GM18502 (cell line): ENCODE measurements around the gene ASAH2.
A peak's percentile ranks its signal among the peaks of the same experiment; 100 is the strongest.
"Not testable (repeated sequence)": the region's sequence is repeated elsewhere in the genome, so short reads cannot be mapped to it uniquely, and the experiment has no call there.

Experiments
- ATAC-seq: cut with Tn5 transposase; IDR thresholded peaks from one replicate; pipeline ENCODE4 v1.9.1; 2021; ENCODE audit warnings: mild to moderate bottlenecking; ENCODE audit not compliant: unreplicated experiment, poor library complexity

ASAH2 gene

DNA sequence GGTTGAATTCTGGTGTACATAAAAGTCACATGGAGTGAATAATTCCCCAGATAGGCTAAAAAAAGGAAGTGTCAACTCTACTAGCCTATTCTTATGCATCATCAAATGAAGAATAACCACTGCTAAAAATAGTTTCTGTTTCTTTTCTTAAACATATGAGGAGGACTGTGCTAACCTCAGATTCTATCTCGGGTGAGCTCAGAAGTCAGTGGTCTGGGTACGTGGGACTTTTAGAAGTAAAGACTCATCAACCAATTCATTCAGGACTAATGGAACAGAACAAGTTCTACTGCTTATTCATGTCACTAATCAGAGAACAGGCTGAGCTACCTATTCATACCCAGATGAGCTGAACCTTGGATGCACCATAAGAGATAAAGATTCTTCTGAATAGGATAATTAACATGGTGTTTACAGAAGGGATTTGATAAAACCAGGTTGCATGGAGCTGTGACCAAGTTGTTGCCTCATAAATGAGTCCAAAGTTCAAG, 9.5 kb upstream of the ASAH2 start:
- peak; percentile 99 for ATAC-seq

DNA sequence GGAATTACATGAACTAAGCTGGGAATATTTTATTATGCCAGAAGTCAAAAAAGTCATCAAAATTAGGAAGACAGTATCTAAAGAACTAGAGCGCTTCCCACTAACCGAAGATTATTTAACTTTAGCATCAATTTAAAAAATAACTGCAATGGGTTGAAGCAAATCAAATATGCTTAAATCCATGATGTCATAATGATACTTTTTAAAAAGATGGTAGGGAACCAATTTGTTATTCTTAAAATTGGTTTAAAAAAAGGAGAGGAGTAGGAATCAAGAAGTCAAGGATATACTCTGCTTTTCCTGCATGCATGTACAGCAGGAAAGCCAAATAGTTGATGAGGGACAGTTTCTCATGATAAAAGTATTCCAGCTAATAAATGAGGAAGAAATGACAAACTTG, 3.2 kb upstream of the ASAH2 start:
- no peak for ATAC-seq

DNA sequence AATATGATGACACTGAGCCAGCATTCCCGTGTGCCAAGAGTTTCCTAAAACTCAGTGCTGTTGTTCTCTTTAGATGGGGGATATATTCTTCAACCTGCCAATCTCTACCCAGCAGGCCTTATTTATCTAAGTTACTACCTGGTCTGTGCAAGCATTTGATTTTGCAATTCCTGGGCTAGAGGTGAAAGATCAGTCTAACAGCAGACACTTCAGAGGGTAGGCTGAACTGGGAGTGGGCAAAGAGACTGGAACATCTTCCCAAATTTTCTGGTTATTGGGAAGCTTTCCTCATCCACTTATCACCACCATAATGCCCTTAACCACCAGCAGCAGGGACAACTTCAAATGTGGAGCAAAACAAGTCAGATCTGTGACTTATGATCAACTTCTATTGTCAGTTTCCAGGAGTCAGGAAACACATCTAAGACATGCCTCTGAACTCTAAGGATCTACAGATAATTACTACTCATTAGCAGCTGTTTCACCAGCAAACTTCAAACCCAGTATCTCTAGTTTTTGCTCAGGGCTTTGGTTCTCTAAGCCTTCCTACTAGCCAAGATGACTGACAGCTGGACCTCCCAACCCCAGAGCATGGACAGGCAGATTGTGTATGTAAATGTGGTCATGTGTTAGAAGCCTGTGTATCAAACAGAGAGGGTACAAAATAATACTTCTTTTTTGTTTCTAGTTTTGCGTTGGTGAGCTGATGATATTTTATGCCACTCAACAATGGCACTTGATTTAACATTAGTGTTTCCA, 1.0 kb downstream of the ASAH2 start:
- no peak for ATAC-seq

DNA sequence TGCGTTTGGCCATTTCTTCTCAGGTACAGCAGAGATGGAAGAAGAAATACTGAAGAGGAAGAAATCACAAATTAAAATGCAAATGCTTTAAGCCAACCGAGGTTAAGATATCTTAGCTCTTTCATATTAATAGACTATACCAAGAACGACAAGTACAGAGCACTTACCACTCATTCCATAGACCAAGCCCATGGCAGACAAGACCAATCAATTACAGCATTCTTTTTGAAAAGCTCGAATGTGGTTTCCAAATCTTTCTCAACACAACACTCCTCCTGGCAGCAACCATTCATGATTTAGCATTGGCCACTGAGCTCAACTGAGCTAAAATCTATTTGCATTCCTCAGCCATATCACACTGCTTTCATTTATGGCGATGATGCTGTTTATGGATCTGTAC, 2.7 kb downstream of the ASAH2 start:
- no peak for ATAC-seq

DNA sequence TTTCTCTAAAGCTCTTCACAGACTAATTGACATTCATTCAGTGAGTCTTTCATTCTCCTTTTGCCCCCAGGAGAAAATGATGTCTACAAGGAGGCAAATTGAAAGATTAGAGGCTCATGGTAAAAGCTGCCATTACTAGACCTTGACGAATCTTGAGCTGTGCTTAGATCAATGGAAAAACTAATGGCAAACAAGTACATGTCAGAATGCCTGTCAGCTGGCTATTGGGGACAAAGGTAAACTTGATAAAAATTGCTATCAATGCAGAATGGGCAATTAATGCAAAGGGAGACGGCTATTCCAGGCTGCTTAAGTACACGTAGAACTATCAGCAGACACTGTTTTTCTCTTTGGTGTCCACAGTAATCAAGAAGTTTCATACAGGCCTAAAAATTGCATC, 3.3 kb downstream of the ASAH2 start:
- ATAC-seq = no peak

DNA sequence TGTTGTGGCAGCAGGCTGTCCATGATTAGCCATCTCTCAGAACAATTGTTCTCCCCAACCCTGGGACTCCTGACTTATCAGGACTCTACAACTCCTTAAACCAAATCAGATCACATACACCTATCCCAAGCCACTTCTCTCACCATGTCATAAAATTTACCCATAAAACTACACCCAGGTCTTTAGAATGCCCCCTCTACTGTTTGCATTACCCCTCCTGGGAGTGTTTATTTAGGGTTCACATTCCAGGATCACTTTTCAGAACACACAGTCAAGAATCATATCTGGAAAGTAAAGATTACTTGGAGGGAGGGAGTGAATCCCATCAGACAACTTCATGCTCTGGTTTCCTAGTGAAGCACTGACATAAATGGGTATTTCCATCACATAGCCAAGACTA, 7.1 kb downstream of the ASAH2 start:
- ATAC-seq = no peak

DNA sequence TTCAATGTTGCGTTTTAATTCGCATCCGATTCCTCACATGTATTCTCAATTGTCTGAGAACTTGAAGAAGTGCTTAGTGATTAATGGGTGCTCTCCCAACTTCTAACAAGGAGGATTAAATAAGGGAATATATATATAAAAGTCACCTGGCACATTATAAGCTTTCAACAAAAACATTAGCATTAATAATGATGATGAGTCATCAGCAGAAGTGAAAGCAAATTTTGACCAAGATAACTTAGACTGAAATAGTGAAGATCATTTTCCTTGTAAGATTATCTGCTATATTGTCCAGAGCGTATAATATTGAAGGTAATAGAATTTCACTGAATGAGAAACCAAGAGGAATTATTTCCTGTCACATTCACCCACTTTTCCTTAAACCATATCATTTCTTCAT, 8.5 kb downstream of the ASAH2 start:
- no peak for ATAC-seq

DNA sequence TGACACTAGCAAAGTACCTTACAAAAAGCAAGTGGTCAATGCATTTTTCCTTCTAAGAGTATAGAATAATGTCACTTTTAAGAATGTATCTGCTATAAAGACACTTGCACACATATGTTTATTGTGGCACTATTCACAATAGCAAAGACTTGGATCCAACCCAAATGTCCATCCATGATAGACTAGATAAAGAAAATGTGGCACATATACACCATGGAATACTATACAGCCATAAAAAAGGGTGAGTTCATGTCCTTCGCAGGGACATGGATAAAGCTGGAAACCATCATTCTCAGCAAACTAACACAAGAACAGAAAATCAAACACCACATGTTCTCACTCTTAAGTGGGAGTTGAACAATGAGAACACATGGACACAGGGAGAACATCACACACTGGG, 9.8 kb downstream of the ASAH2 start:
- not testable (repeated sequence) for ATAC-seq

DNA sequence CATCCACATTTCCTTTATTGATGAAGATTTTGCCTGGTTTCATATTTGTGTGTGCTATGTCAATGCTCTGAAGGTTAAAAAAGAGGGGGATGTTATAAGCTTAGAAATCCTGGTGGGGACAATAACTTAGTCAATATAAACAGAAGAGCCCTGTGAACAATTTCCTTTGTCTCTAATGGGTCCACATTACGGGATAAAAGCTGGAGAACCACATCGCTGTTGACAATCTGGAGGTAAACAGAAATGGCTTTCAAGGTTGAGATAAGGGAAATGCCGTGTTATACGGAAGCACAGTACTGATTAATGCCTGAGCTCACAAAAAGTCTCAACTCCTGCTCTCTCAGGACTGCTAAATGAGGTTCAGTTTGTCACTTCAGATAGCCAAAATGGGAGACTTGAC, 16.8 kb downstream of the ASAH2 start:
- ATAC-seq = no peak

DNA sequence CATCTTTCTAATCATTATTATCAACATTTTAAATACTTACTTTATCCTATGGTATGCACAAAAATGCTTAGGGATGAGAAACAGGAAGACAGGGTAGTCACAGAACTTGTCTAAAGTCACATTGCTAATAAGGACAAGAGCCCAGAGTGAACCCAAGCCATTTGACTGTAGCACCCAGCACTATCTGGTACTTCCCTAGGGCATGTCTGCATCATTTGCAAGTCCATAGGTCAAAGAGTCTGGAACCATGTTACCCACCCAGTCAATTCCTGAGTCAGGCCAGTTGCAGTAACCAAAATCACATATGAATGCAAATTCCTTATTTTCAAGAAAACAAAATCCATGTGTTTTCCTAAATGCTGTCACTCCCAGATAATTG, 19.1 kb downstream of the ASAH2 start:
- no peak for ATAC-seq

DNA sequence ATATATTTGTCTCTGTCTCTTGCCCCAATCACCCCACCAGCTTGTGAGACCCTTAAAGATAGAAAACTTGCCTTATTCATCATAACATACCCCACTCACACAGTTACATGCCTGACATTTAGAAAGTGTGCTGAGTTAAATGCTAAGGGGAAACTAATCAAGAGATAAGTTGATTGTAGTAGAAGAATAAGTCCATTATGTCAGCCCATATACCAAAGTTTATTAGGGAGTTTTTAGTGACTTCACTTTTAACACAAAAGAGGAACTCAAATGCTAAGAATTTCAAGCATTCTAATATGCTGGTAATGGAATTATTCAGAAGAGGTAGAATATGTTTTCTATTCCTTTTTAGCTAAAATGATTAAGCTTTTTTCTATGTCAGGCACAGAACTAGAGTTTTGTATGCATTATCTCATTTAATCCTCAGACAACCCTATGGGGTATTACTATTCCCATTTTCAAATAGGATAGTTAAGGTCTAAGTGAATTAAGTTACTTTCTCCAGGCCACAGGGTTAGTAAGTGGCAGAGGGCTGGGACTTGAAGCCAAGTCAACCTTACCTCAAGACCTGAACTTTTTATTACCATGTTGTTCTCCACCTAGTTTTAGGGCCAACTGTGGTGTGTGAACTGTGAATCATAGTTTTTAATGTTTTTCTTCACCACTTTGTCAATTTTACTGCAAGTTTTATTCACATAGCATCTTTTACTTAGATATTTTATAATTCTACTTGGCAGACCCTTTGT, 19.6 kb downstream of the ASAH2 start:
- ATAC-seq = no peak

DNA sequence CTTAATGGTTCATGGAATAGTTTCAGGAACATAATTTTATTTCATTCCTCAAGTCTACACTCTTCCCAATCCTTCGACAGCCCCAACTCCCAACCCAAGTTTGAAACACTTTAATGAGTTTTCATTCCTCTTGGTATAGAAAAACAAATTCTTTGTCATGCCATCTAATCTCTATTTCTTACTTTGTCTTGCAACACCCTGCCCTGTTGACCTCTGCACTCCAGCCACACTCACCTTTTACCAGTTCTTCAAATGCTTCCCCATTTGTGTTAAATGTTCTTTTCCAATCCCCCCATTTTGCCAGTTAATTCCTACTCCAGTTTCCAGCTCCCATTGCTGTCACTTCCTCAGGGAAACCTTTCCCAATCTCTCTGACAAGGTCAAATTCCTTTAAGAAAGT, 21.9 kb downstream of the ASAH2 start:
- no peak for ATAC-seq

DNA sequence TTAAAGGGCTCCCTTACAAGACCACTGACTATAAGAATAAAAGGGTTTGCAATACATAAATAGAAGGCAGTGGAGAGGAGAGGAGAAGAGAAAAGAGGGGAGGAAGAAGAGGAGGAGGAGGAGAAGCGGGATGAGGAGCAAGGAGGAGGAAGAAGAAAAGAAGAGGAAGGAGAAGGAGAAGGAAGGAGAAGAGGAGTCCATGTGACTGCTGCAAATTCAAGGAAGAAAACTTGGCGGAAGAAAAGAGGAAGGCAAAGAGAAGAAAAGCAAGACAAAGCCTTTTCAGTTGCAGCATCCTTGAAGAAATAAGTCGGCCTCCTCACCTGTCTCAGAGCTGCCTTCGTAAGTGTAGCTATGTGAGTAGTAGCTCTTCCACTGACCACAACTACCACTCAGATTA, 22.6 kb downstream of the ASAH2 start:
- no peak for ATAC-seq

DNA sequence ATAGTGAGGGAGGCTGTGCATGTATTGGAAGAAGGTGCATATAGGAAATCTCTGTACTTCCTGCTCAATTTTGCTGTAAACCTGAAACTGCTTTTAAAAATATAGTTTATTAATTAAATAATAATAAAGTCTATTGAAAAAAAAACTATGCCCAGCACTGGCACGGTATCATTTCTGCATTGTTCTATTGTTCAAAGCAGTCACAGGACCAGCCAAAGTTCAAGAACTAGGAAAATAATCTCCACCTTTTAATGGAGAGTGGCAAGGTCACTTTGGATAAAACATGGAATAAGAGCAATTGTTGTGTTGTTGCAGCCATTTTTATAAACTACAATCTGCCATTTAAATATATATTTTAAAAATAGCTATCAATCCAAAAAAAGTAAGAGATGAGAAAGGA, 24.7 kb downstream of the ASAH2 start:
- no peak for ATAC-seq

DNA sequence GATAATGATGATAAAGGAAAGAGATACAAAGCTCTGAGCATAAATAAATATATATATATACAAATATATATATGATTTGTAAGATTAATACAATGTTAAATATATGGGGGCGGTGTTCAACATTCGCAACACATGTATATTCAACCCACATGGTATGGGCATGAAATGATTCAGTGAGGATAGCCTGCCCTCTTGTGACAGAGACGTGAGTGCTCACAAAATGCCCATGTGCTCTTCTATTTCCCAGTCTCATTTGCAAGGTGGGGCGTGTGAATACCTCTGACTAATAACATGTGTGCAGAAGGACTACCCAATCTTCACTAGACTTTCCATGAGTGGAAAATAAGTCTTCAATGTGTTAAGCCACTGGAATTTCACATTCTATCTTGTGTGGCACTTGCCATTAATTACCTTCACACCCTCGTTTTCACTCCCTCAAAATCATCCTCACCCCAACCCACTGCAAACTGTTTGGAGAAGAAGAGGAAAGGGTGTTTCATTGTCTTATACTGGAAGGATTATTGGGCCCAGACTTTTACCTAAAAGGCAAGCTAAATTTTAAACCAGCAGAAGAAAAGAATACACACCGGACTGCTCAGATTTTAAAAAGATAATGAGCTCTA, 26.9 kb downstream of the ASAH2 start:
- ATAC-seq = peak; percentile 95

DNA sequence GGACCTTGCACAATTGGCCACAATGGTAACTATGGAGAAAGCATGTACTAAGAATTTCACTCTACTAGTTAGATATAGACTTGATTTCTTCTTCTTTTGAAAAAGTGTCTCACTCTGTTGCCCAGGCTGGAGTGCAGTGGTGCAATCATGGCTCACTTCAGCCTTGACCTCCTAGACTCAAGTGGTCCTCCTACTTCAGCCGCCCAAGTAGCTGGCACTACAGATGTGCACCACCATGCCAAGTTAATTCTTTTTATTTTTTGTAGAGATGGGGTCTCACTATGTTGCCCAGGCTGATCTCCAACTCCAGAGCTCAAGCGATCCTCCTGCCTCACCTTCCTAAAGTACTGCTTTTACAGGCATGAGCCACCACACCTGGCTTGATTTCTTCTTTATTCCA, 29.1 kb downstream of the ASAH2 start:
- no peak for ATAC-seq

DNA sequence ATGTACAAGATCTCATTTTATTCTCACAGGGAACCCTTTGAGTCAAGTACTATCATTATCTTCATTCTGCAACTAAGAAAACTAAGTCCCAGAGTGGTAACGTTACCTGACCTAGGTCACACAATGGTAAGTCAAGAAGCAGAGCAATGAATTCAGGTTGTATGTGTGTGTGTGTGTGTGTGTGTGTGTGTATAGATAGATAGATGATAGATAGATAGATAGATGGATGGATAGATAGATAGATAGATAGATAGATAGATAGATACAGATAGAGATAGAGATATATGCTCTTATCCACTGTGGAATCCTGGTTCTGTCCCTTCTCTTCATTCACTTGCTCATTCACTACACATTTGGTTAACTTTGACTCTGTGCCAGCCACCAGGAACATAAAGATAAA, 29.8 kb downstream of the ASAH2 start:
- no peak for ATAC-seq

DNA sequence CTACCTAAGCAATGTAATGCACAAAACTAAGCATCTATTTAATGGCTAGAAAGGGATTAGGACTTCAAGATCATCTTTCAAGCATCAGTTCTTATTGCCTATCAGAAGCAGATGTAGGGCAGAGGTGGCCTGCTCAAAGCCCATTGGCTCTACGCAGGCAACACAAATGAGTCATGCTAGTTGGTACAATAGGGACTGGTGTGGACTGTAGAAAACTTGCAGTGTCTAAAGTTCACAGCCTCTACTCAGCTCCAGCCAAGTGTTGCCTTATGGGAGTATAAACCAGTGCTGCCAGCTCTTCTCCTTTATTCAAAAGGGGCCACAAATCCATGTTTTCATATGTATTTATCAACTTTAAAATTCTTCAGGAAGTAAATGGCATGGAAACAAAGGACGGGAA, 31.7 kb downstream of the ASAH2 start:
- ATAC-seq = no peak

DNA sequence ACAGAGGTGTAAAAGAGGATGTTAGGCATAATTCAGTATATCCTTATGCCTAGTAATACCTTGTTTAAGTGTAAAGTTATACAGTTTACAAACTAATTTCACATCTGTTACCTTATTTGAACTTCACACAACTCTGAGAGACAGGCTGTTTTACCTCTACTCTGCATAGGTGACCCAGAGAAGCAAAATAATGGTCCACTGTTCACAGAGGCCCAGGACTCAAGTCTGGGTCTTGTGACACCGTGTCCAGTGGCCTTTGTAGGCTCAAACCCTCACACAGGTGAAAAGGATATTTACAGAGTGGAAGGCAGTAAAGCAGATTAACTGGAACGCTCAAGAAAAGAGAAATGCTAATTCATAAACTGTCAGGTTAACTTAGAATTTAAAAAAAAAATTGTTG, 32.1 kb downstream of the ASAH2 start:
- no peak for ATAC-seq

DNA sequence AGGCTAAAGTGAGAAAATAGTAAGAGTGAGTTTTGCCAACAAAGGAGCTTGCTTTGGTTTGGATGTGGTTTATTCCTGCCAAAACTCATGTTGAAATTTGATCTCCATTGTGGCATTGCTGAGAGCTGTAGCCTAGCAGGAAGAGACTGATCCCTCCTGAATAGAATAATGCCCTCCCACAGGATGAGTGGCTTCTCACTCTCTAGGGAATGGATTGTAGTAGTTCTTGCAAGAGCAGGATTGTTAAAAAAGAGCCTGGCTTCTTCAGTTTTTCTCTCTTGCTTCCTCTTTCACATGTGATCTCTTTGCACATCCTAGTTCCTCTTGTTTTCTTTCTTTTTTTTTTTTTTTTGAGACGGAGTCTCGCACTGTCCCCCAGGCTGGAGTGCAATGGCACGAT, 34.4 kb downstream of the ASAH2 start:
- no peak for ATAC-seq

DNA sequence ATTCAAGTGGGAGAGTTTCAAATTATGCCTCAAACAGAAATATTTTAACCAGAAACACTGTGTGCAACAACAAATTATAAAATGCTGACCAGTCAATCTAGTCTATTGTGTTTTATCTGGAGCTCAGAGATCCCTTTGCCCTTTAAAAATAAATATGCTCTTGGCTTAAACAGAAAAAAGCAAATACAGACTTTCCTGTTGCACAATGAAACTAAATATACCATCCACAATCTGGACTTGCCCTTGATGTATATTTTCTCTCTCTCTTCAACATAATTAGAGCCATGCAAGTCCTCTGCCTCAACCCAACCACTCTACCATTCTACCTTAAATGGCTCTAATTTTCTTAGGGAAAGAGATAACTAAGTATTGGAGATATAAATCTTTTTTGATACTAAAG, 34.9 kb downstream of the ASAH2 start:
- no peak for ATAC-seq

DNA sequence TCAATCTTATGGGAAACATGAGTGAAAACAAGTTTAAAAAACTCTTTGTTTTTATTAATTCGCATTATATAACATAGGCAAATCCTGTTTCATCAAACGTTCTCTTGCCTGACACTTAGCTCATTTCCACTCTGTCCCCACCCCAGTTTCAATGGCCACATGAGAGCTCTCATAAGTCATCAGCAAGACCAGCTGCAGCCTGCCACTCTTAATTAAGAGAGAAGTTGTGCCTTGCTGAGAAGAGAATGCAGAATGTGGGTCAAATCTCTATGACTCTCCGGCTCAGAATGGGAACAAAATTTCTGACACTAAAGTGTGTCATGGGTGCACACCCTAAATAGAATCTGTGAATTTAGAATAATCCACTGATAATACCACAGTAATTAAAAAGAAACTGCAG, 39.6 kb downstream of the ASAH2 start:
- no peak for ATAC-seq
